DOHH2 (cell line): ENCODE measurements around the gene GFOD2.

Experiments
- CTCF ChIP-seq: fragments of 200-600 bp; sonication (generic); IDR thresholded peaks from one replicate; pipeline ENCODE4 v1.5.1; 2014; ENCODE audit warnings: antibody characterized with exemption, mild to moderate bottlenecking, low read depth, low read length; ENCODE audit not compliant: poor library complexity, severe bottlenecking
- EZH2phosphoT487 ChIP-seq: fragments of 200-600 bp; sonication (generic); IDR thresholded peaks from 2 replicates; pipeline ENCODE4 v1.6.1; 2017; ENCODE audit warnings: borderline replicate concordance, mild to moderate bottlenecking, antibody characterized with exemption, low read length, moderate library complexity, mixed read lengths

GRCh38 chr16:67701420-67701819, 17.7 kb downstream of the GFOD2 start:
- TF ChIP-seq EZH2phosphoT487 (no peak), CTCF (no peak)
